Measurements from ENCODE around the gene NCAM1.
"Not testable (repeated sequence)": the region's sequence is repeated elsewhere in the genome, so short reads cannot be mapped to it uniquely, and the experiment has no call there.

The NCAM1 gene

GRCh38 chr11:113021111-113021510, 59.9 kb downstream of the NCAM1 start:
- DNase-seq (ENCODE audit: low spot score) = peak; percentile 62

- DNase-seq (ENCODE audit: low spot score) = no peak
Observed at GRCh38 chr11:113022262-113022661, 61.0 kb downstream of the NCAM1 start.

GRCh38 chr11:113023228-113023627, 62.0 kb downstream of the NCAM1 start:
- peak; percentile 28 for DNase-seq (ENCODE audit: low spot score)

GRCh38 chr11:113023986-113024385, 62.8 kb downstream of the NCAM1 start:
- DNase-seq (ENCODE audit: low spot score) = no peak

GRCh38 chr11:113026778-113027177, 65.6 kb downstream of the NCAM1 start:
- DNase-seq (ENCODE audit: low spot score) = no peak

- DNase-seq (ENCODE audit: low spot score) = no peak
Observed at GRCh38 chr11:113034576-113034975, 73.4 kb downstream of the NCAM1 start.

- DNase-seq (ENCODE audit: low spot score) = no peak
Observed at GRCh38 chr11:113035708-113036107, 74.5 kb downstream of the NCAM1 start.

- DNase-seq (ENCODE audit: low spot score) = no peak
Observed at GRCh38 chr11:113043698-113044097, 82.5 kb downstream of the NCAM1 start.

GRCh38 chr11:113045146-113045545, 83.9 kb downstream of the NCAM1 start:
- DNase-seq (ENCODE audit: low spot score) = no peak

GRCh38 chr11:113046866-113047265, 85.6 kb downstream of the NCAM1 start:
- no peak for DNase-seq (ENCODE audit: low spot score)

GRCh38 chr11:113048820-113049768, 87.9 kb downstream of the NCAM1 start:
- DNase-seq (ENCODE audit: low spot score) = no peak

GRCh38 chr11:113053042-113053441, 91.8 kb downstream of the NCAM1 start:
- not testable (repeated sequence) for DNase-seq (ENCODE audit: low spot score)

- DNase-seq (ENCODE audit: low spot score) = no peak
Observed at GRCh38 chr11:113057038-113057437, 95.8 kb downstream of the NCAM1 start.

- no peak for DNase-seq (ENCODE audit: low spot score)
Observed at GRCh38 chr11:113059548-113059947, 98.3 kb downstream of the NCAM1 start.

GRCh38 chr11:113065330-113065729, 104.1 kb downstream of the NCAM1 start:
- no peak for DNase-seq (ENCODE audit: low spot score)

- no peak for DNase-seq (ENCODE audit: low spot score)
Observed at GRCh38 chr11:113072237-113072858, 111.1 kb downstream of the NCAM1 start.

GRCh38 chr11:113073290-113073953, 112.2 kb downstream of the NCAM1 start:
- DNase-seq (ENCODE audit: low spot score) = no peak

- no peak for DNase-seq (ENCODE audit: low spot score)
Observed at GRCh38 chr11:113075586-113076095, 114.4 kb downstream of the NCAM1 start.

- no peak for DNase-seq (ENCODE audit: low spot score)
Observed at GRCh38 chr11:113077379-113077778, 116.2 kb downstream of the NCAM1 start.

GRCh38 chr11:113082341-113082955, 121.2 kb downstream of the NCAM1 start:
- DNase-seq (ENCODE audit: low spot score) = no peak

GRCh38 chr11:113083571-113083970, 122.4 kb downstream of the NCAM1 start:
- DNase-seq (ENCODE audit: low spot score) = no peak

- DNase-seq (ENCODE audit: low spot score) = no peak
Observed at GRCh38 chr11:113084297-113084696, 123.1 kb downstream of the NCAM1 start.
